Muscle of leg (tissue), 11 donors: ENCODE data around the gene LRP1B. TPM values are rescaled to one million over a fixed set of nuclear protein-coding genes. Genes with fewer than 3 reads are reported as not detected.
A peak's percentile ranks its signal among the peaks of the same experiment; 100 is the strongest.

Source experiments
- DNase-seq: peaks from one replicate; pipeline ENCODE4 v3.0.0; 2013
- H3K27ac ChIP-seq: one replicate; pipeline ENCODE4 v1.5.1; 2013; ENCODE audit warnings: mild to moderate bottlenecking, low read length, control low read depth
- H3K27me3 ChIP-seq: one replicate; pipeline ENCODE4 v1.6.1; 2013; ENCODE audit warnings: low read length; ENCODE audit not compliant: control insufficient read depth, insufficient read depth
- H3K36me3 ChIP-seq: one replicate; pipeline ENCODE4 v1.6.1; 2013; ENCODE audit warnings: low read length; ENCODE audit not compliant: control insufficient read depth, insufficient read depth
- H3K4me1 ChIP-seq: one replicate; pipeline ENCODE4 v1.6.1; 2013; ENCODE audit warnings: low read length; ENCODE audit not compliant: control insufficient read depth, insufficient read depth
- H3K4me3 ChIP-seq: one replicate; pipeline ENCODE4 v1.5.1; 2013; ENCODE audit warnings: low read length, control low read depth
- H3K9me3 ChIP-seq: replicated peaks from 2 replicates; pipeline ENCODE4 v1.6.1; 2013; ENCODE audit warnings: low read depth, low read length; ENCODE audit not compliant: control insufficient read depth
- WGBS: methylation state at CpG from one replicate; pipeline ENCODE4 v1.1.5; 2013; ENCODE audit warnings: missing lambda C conversion rate; ENCODE audit not compliant: insufficient coverage; 5-methylcytosine and 5-hydroxymethylcytosine counted together
- polyA plus RNA-seq, 8 donors: library from polyadenylated mRNA; unstranded; fragments of 120-200 nt; gene quantifications; one replicate each; pipeline versions ENCODE4 v1.2.1 to v1.2.3, GENCODE V29; 2013; ENCODE audit warnings: inconsistent platforms in 1 of 8, low replicate concordance in 1 of 8; ENCODE audit not compliant: insufficient read length in 8 of 8, insufficient read depth in 1 of 8
- total RNA-seq: library from RNA; stranded (reverse); fragments of 120-200 nt; gene quantifications from one replicate; pipeline ENCODE4 v1.2.4, GENCODE V29; 2013

The LRP1B gene
- total and polyA plus RNA-seq, 9 donors = 0.84 to 2.3 (median 1.4) TPM

- no peak overlapping the region for H3K4me3 ChIP-seq
- H3K9me3 ChIP-seq = no peaks in the 10 kb centered on the region
- no peaks in the 10 kb centered on the region for H3K27me3 ChIP-seq
- H3K36me3 ChIP-seq = no peaks in the 10 kb centered on the region
- H3K27ac ChIP-seq = no peak overlapping the region
- H3K4me1 ChIP-seq = no peaks in the 10 kb centered on the region
- WGBS = no CpG with 5 or more reads among the region's 1 CpG
- DNase-seq = no peak
Observed at GRCh38 chr2:141925511-141925910, 205.3 kb downstream of the LRP1B start.

- 78% methylated on average over 1 of the region's 1 CpG for WGBS
- no peak overlapping the region for H3K4me3 ChIP-seq
- no peaks in the 10 kb centered on the region for H3K9me3 ChIP-seq
- DNase-seq = no peak
- H3K36me3 ChIP-seq = no peaks in the 10 kb centered on the region
- H3K27ac ChIP-seq = no peak overlapping the region
- no peaks in the 10 kb centered on the region for H3K4me1 ChIP-seq
- H3K27me3 ChIP-seq = no peaks in the 10 kb centered on the region
Observed at GRCh38 chr2:141923657-141924056, 207.2 kb downstream of the LRP1B start.

- peaks cover 3% of the 10 kb centered on the region for H3K9me3 ChIP-seq
- no peak overlapping the region for H3K27ac ChIP-seq
- no peaks in the 10 kb centered on the region for H3K27me3 ChIP-seq
- no peak overlapping the region for H3K4me3 ChIP-seq
- H3K4me1 ChIP-seq = no peaks in the 10 kb centered on the region
- no CpG with 5 or more reads among the region's 2 CpGs for WGBS
- H3K36me3 ChIP-seq = no peaks in the 10 kb centered on the region
- peak; percentile 2 for DNase-seq
Observed at GRCh38 chr2:141911485-141912066, 219.2 kb downstream of the LRP1B start.

GRCh38 chr2:141906678-141907077 lies 224.1 kb downstream of the LRP1B start:
- H3K9me3 ChIP-seq = no peaks in the 10 kb centered on the region
- DNase-seq = no peak
- no peak overlapping the region for H3K27ac ChIP-seq
- no peak overlapping the region for H3K4me3 ChIP-seq
- H3K27me3 ChIP-seq = no peaks in the 10 kb centered on the region
- no peaks in the 10 kb centered on the region for H3K4me1 ChIP-seq
- H3K36me3 ChIP-seq = no peaks in the 10 kb centered on the region
- WGBS = no CpG with 5 or more reads among the region's 2 CpGs

GRCh38 chr2:141900826-141901225 lies 230.0 kb downstream of the LRP1B start:
- Histone ChIP-seq H3K36me3 (no peaks in the 10 kb centered on the region), H3K27me3 (no peaks in the 10 kb centered on the region), H3K4me3 (no peak overlapping the region), H3K4me1 (no peaks in the 10 kb centered on the region), H3K27ac (no peak overlapping the region), H3K9me3 (no peaks in the 10 kb centered on the region)
- DNase-seq = no peak
- no CpG with 5 or more reads among the region's 2 CpGs for WGBS

GRCh38 chr2:141899740-141900139 lies 231.1 kb downstream of the LRP1B start:
- H3K9me3 ChIP-seq = no peaks in the 10 kb centered on the region
- no CpG with 5 or more reads among the region's 4 CpGs for WGBS
- DNase-seq = no peak

GRCh38 chr2:141889788-141890187 lies 241.0 kb downstream of the LRP1B start:
- no peaks in the 10 kb centered on the region for H3K4me1 ChIP-seq
- H3K36me3 ChIP-seq = no peaks in the 10 kb centered on the region
- 80% methylated on average over 1 of the region's 1 CpG for WGBS
- no peaks in the 10 kb centered on the region for H3K9me3 ChIP-seq
- H3K4me3 ChIP-seq = no peak overlapping the region
- no peak overlapping the region for H3K27ac ChIP-seq
- no peaks in the 10 kb centered on the region for H3K27me3 ChIP-seq
- DNase-seq = no peak

More at GRCh38 chr2:141899740-141900139, 231.1 kb downstream of the LRP1B start:
- Histone ChIP-seq H3K36me3 (no peaks in the 10 kb centered on the region), H3K4me1 (no peaks in the 10 kb centered on the region), H3K27me3 (no peaks in the 10 kb centered on the region), H3K27ac (no peak overlapping the region), H3K4me3 (no peak overlapping the region)

GRCh38 chr2:141888987-141889555 lies 241.7 kb downstream of the LRP1B start:
- no CpG with 5 or more reads among the region's 1 CpG for WGBS
- no peaks in the 10 kb centered on the region for H3K4me1 ChIP-seq
- H3K4me3 ChIP-seq = no peak overlapping the region
- H3K27me3 ChIP-seq = no peaks in the 10 kb centered on the region
- no peak for DNase-seq
- H3K9me3 ChIP-seq = no peaks in the 10 kb centered on the region
- H3K36me3 ChIP-seq = no peaks in the 10 kb centered on the region
- no peak overlapping the region for H3K27ac ChIP-seq

GRCh38 chr2:141887363-141887762 lies 243.5 kb downstream of the LRP1B start:
- no peak for DNase-seq
- Histone ChIP-seq H3K4me3 (no peak overlapping the region), H3K27ac (no peak overlapping the region), H3K27me3 (no peaks in the 10 kb centered on the region), H3K9me3 (no peaks in the 10 kb centered on the region), H3K36me3 (no peaks in the 10 kb centered on the region), H3K4me1 (no peaks in the 10 kb centered on the region)
- 60% methylated on average over 1 of the region's 3 CpGs for WGBS

GRCh38 chr2:141878016-141878415 lies 252.8 kb downstream of the LRP1B start:
- Histone ChIP-seq H3K27ac (no peak overlapping the region), H3K4me1 (no peaks in the 10 kb centered on the region), H3K36me3 (no peaks in the 10 kb centered on the region), H3K9me3 (no peaks in the 10 kb centered on the region), H3K27me3 (no peaks in the 10 kb centered on the region), H3K4me3 (no peak overlapping the region)
- WGBS = no CpG with 5 or more reads among the region's 1 CpG
- DNase-seq = peak; percentile 21
